BJ (cell line): ENCODE measurements around the gene RASAL3. TPM values are rescaled to one million over a fixed set of nuclear protein-coding genes. Genes with fewer than 3 reads are reported as not detected.

Source experiments
- CTCF ChIA-PET: fragments of 350-600 bp; formaldehyde crosslinking; extraction: SDS; loops from one replicate; lab custom pipeline; 2021; ENCODE audit warnings: antibody characterized with exemption, inconsistent platforms; lab: Yijun Ruan, JAX
- POLR2A ChIA-PET: fragments of 300-600 bp; sonication (Branson Sonifier 250); formaldehyde crosslinking; extraction: SDS; loops from one replicate; lab custom pipeline; 2021; ENCODE audit warnings: antibody characterized with exemption; lab: Charles Lee
- DNase-seq: peaks from one replicate; pipeline ENCODE4 v3.0.0-alpha.2; 2011; ENCODE audit warnings: low read depth
- H3K27me3 ChIP-seq: 2 replicates; pipeline ENCODE4 v1.6.0; 2011; ENCODE audit warnings: low read length; ENCODE audit not compliant: control insufficient read depth, insufficient read depth
- H3K36me3 ChIP-seq: 2 replicates; pipeline ENCODE4 v1.5.1; 2011; ENCODE audit warnings: low read length; ENCODE audit not compliant: control insufficient read depth, insufficient read depth
- H3K4me3 ChIP-seq: 2 replicates; pipeline ENCODE4 v1.5.1; 2011; ENCODE audit warnings: low read depth, mild to moderate bottlenecking, control low read depth, low read length
- CTCF ChIP-seq: IDR thresholded peaks from 2 replicates; pipeline ENCODE4 v1.5.1; 2011; ENCODE audit warnings: low read depth, mild to moderate bottlenecking, control low read depth, inconsistent platforms, low read length, moderate library complexity; ENCODE audit not compliant: insufficient read depth
- polyA plus RNA-seq: library from polyadenylated mRNA; depleted of rRNA; stranded (reverse); fragments of >200 nt; gene quantifications from 2 replicates; pipeline ENCODE4 v1.2.3, GENCODE V29; 2011

Gene RASAL3
- polyA plus RNA-seq, 1 experiment: not detected

- H3K27me3 ChIP-seq: peaks cover 6% of the 10 kb centered on the region
- no peak for TF ChIP-seq CTCF
- H3K4me3 ChIP-seq: peak overlapping the region; percentile 41
- H3K36me3 ChIP-seq: no peaks in the 10 kb centered on the region
- CTCF ChIA-PET: interaction anchor here (0.5 to 1.3 kb wide), 5 partner anchors 32 to 879 kb away, joined by 3 read pairs; no protein-coding TSS in a partner anchor
- peak; percentile 54 for DNase-seq
- POLR2A ChIA-PET: no interaction called here
These were observed 12.0 kb downstream of the RASAL3 start for GRCh38 chr19:15452111-15453047.

GRCh38 chr19:15450528-15450890, 13.8 kb downstream of the RASAL3 start:
- ChIA-PET POLR2A (no interaction called here), CTCF (interaction anchor here (1.0 to 1.5 kb wide), 2 partner anchors 31 to 105 kb away, joined by 3 to 4 read pairs; no protein-coding TSS in a partner anchor)
- Histone ChIP-seq H3K36me3 (no peaks in the 10 kb centered on the region), H3K4me3 (no peak overlapping the region), H3K27me3 (no peaks in the 10 kb centered on the region; the same call in 1 of the 2 replicates)
- no peak for TF ChIP-seq CTCF
- no peak for DNase-seq

GRCh38 chr19:15449620-15450527, 14.5 kb downstream of the RASAL3 start, which contains the start of gene WIZ:
Gene WIZ, minus strand, starts transcription at chr19:15449956. Its CDS starts 1,649 bp downstream, at chr19:15448307.
- no peak for DNase-seq
- H3K36me3 ChIP-seq: no peaks in the 10 kb centered on the region; the same call in 1 of the 2 replicates
- peak within 1 kb of the TSS; percentile 56 for H3K4me3 ChIP-seq
- TF ChIP-seq CTCF: no peak
- ChIA-PET CTCF (interaction anchor here (1.5 kb wide), 1 partner anchor 30 kb away, joined by 4 read pairs; no protein-coding TSS in a partner anchor), POLR2A (no interaction called here)
- no peaks in the 10 kb centered on the region for H3K27me3 ChIP-seq

GRCh38 chr19:15448778-15449619, 15.3 kb downstream of the RASAL3 start:
- H3K4me3 ChIP-seq: peak overlapping the region; percentile 56
- CTCF ChIA-PET: interaction anchor here (1.3 to 2.0 kb wide), 2 partner anchors 11 to 14 kb away, joined by 5 to 10 read pairs; no protein-coding TSS in a partner anchor
- POLR2A ChIA-PET: no interaction called here
- no peak for TF ChIP-seq CTCF
- DNase-seq: no peak
- H3K36me3 ChIP-seq: no peaks in the 10 kb centered on the region; the same call in 1 of the 2 replicates
- no peaks in the 10 kb centered on the region for H3K27me3 ChIP-seq
